ENCODE data around the gene MOCS2.

Gene MOCS2

GRCh38 chr5:53095931-53096525 is 13.5 kb downstream of the MOCS2 start:
- in situ Hi-C loops (cut with HindIII; ENCODE audit: low sequenced_read_pairs): loop anchor here (5.0 to 10.0 kb wide), 2 partner anchors 141 to 174 kb away; no protein-coding TSS in a partner anchor

DNA sequence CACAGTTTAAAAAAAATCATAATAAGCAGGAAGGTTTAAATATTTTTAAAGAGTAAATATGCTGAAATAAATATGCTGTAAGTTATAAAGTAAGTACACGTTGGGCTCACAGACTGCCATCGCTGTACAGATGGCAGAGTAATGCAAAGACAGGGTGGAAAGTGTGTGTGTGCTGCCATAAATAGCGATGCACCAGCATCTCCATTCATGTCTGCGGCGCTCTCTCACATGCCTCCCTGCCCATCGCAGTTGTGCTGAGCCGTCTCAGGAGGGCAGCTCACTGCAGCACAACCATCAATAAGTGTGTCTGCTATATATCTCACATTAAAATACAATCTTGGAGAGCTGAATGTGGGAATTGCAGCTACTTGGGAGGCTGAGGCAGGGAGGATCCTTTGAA is 14.3 kb downstream of the MOCS2 start:
- in situ Hi-C loops (cut with HindIII; ENCODE audit: low sequenced_read_pairs): loop anchor here (5.0 to 10.0 kb wide), 2 partner anchors 140 to 173 kb away; no protein-coding TSS in a partner anchor

- in situ Hi-C loops (cut with HindIII; ENCODE audit: low sequenced_read_pairs): loop anchor here (10.0 kb wide), 1 partner anchor 137 kb away; no protein-coding TSS in a partner anchor
These were observed 17.3 kb downstream of the MOCS2 start for GRCh38 chr5:53092242-53092641.

DNA sequence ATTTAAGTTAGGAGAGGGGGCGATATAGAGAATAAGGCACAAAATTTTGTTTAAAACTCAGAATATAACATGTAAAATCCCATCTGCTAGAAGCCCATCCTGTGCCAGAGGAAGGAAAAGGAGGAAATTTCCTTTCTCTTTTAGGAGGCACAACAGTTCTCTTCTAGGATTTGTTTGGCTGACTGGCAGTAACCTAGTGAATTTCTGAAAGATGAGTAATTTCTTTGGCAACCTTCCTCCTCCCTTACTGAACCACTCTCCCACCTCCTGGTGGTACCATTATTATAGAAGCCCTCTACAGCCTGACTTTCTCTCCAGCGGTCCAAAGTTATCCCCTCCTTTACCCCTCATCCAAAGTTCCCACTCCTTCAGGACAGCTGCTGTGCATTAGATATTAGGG is 18.3 kb downstream of the MOCS2 start:
- in situ Hi-C loops (cut with HindIII; ENCODE audit: low sequenced_read_pairs): loop anchor here (10.0 kb wide), 1 partner anchor 136 kb away; no protein-coding TSS in a partner anchor

DNA sequence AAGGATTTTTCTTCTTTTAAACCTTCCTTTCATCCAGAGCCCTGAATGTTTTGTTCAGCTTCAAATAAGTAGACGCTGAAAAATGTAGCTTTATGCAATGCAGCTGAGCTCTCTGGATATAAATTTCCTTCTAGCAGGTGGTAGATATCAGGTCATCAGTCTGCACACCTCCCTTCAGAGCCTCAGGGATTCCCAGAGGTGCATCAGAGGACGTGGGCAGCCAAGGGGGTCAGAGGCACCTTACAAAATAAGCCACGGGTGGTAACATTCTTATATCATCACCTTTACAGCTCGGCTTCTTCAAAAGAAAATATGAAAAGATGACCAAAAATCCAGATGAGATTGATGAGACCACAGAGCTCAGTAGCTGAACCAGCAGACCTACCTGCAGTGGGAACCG is 19.3 kb downstream of the MOCS2 start:
- in situ Hi-C loops (cut with HindIII; ENCODE audit: low sequenced_read_pairs): loop anchor here (10.0 kb wide), 1 partner anchor 135 kb away; no protein-coding TSS in a partner anchor

DNA sequence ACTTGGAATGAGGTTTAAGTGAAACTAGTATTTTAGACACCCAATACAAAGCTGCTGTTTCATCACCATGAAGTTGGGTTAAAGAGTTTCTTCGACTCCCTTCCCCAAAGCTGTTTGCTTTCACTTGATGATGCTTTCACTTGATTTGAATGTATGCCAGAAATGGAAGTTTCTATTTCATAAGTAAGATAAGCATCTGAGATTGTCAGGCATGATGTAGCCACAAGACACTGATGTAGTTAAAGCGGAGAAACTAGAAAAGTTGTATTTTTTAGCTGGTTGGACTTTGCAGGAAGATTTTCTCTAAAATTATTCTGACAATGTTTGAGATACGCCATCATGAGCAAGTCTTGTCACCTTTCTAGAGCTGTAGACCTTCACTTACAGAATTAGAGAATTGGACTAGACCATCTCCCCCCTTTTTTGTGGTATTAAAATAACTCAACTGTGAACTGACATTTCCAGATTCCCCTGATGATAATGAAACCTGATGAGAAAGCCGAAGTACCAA is 20.0 kb downstream of the MOCS2 start:
- in situ Hi-C loops (cut with HindIII; ENCODE audit: low sequenced_read_pairs): no loop called here

GRCh38 chr5:53087621-53088121 is 21.9 kb downstream of the MOCS2 start:
- in situ Hi-C loops (cut with HindIII; ENCODE audit: low sequenced_read_pairs): no loop called here

GRCh38 chr5:53087171-53087570 is 22.4 kb downstream of the MOCS2 start:
- in situ Hi-C loops (cut with HindIII; ENCODE audit: low sequenced_read_pairs): no loop called here

GRCh38 chr5:53084546-53085255 is 24.9 kb downstream of the MOCS2 start:
- in situ Hi-C loops (cut with HindIII; ENCODE audit: low sequenced_read_pairs): no loop called here

DNA sequence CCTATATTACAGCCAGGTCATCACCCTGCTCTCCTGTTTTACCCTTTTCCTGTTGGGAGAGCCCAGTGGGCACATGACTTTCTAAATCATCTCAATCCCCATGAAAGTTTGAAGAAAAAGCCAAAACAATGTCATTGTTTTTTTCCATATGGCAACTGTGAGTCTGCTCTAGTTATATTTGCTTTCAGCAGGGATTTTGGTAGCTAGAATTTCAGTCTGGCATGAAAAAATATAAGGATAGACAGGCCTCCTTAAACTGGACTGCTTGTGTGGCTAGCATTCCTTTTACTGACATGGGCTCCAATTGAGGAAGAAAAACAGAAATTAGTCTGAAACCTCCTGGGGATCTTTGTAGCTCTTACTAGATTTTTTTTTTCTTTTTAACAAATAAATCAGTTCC is 25.6 kb downstream of the MOCS2 start:
- in situ Hi-C loops (cut with HindIII; ENCODE audit: low sequenced_read_pairs): no loop called here

DNA sequence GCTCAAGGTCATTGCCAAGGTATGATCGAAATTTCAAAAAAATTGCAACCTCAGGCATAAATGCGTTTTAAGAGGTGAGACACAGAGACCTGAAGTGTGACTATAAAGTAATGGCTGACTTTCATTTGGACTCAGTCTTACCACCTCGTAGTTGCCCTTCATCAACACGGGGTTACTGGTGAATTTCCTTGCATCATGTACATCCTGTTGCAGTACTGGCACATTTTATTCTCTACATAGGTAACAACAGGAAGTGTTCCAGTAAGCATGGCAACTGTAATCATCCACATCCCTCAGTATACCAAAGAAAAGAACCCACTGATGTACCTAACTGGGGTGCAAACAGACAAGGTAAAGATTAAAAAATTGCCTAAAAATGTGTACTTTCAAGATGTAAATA is 29.3 kb downstream of the MOCS2 start:
- in situ Hi-C loops (cut with HindIII; ENCODE audit: low sequenced_read_pairs): no loop called here

DNA sequence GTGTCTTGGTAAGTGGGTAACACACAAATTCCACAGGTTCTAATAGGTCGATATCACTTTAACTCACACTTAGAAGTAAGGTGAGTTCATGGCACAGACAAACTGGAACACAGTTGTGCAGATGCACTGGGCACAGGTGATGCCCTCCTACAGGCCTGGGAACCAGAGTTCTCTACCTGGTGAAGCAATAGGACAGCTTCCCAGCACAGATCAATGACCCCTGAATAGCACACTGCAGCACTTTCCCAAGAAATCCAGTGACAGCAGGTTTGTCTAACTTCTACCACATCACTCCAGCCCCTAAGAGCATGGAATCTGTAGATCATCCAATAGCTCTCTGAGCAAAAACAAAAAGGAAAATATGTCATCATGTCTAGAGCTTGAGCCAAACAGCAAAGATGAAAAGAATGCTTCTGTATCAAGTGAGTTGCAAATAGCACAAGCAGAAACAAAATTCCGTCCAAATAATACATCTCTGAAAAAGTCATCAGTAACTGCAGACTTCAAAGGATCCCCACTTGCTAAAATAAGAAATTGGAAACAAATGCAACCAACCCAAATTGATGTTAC is 33.5 kb downstream of the MOCS2 start:
- in situ Hi-C loops (cut with HindIII; ENCODE audit: low sequenced_read_pairs): no loop called here

DNA sequence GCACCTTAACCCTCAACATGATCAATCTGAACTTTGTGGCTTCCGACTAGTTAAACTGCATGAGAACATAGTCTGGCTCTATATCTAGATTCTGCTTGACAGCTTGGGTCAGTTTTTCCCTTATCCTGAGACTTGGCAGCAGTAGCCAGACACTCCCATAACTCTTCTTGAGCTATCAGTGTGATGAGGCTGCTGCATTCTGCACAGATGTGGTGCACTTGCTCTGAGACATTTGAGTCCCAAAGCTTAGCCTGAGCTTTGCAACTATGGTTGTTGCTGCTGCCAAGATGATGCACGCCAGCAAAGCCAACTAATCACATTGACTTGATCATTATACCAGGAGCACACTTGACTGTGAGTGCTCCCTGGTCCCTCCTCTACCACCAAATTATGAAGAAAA is 36.2 kb downstream of the MOCS2 start:
- in situ Hi-C loops (cut with HindIII; ENCODE audit: low sequenced_read_pairs): no loop called here

GRCh38 chr5:53071738-53072137 is 37.8 kb downstream of the MOCS2 start:
- in situ Hi-C loops (cut with HindIII; ENCODE audit: low sequenced_read_pairs): no loop called here

DNA sequence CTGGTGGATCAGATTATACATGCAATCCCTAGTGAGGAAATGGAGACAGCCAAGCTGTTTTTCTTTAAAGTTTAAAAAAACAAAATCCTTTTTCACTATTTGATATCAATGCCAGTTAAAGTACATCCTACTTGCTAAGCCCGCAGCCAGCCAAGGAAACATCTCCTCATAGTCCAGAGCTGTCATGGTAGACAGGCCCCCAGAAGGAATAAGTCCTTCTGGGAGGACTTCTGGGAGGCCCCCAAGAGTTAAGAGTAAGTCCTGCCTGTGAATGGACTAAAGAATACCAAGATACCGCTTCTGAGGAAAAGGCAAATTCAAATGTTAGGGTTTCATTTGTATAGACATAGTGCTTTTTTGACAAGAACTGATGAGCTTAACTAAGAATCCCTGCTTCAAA is 38.3 kb downstream of the MOCS2 start:
- in situ Hi-C loops (cut with HindIII; ENCODE audit: low sequenced_read_pairs): no loop called here

DNA sequence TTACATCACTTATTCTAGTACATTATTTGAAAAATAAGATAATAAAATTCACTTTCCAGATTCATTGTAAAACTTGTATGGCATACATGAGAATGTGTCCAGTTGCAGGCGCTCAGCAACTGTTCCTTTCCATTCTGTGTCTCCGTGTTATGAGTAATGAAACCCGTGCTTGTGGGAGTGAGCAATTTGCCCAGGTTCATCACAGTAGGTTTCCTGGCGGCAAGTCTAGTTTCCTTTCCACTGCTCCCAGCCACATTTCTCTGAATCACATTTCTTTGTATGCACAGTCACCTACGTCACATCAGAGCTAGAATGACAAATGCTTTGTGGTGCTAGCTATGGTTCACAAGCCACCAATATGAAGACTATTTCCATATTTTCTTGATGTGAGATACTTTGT is 39.9 kb downstream of the MOCS2 start:
- in situ Hi-C loops (cut with HindIII; ENCODE audit: low sequenced_read_pairs): no loop called here

DNA sequence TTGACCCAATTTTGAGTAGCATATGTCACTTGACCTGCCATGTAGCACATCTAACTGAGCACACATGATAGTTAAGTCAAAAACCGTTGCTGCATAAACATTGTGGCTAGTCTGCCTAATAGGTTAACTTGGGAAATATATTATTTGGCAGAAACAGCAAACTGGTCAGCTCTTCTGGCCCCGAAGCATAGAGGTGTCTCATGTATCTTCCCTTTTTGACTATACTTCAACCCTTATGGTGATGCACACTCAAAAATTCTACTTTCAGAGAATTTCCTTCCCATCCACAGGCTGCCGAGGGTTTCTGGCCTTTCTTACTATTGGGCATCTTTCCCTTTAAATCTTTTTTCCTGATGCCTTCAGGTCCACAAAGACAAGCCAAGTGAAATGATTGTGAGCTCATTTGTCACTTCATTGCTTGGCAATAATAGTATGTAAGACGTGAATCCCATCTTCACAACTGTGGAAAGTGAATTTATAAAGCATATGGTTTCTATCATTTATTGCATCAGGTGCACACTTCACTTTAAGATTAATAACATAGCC is 41.2 kb downstream of the MOCS2 start:
- in situ Hi-C loops (cut with HindIII; ENCODE audit: low sequenced_read_pairs): no loop called here

DNA sequence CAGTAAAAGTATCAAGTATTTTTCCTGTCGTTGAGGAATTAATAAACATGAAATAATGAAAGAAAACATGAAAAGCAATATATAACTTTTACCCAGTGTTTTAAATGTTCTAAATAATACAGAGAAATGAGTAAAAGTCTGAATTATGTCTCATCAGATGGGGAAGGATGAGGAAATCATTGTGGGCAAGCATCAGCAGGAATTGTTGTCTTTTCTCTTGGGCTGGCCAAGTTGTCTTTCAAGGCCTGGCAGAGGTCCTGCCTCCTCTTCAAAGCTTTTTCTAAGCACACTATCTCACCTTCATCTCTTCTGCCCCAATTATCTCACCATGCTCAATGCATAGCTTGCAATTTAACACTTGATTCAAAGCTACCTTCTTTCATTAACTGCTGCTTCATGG is 41.9 kb downstream of the MOCS2 start:
- in situ Hi-C loops (cut with HindIII; ENCODE audit: low sequenced_read_pairs): no loop called here

GRCh38 chr5:53066088-53066487 is 43.5 kb downstream of the MOCS2 start:
- in situ Hi-C loops (cut with HindIII; ENCODE audit: low sequenced_read_pairs): no loop called here

- in situ Hi-C loops (cut with HindIII; ENCODE audit: low sequenced_read_pairs): no loop called here
These were observed 45.8 kb downstream of the MOCS2 start for GRCh38 chr5:53063791-53064190.

DNA sequence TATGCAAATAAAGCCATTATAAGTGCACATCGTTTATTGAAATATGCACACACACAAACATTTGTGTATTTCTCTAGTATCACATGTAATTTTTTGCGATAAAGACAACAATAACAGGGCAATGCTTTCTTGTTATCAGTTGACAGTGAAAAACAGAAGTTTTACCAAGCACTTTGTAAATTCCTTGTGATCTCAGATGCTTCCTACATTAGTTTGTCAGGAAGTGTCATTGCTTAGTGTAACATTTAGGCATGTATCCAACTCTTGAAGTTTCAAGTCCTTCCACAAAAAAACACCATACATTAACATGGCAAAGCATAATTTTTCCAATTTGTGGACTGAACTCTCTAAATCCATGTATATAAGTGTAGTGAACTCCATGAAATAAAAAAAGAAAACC is 46.4 kb downstream of the MOCS2 start:
- in situ Hi-C loops (cut with HindIII; ENCODE audit: low sequenced_read_pairs): no loop called here
